Adrenal gland (tissue), 12 donors: Measurements from ENCODE around the gene CA7. TPM values are rescaled to one million over a fixed set of nuclear protein-coding genes. Genes with fewer than 3 reads are reported as not detected.
A peak's percentile ranks its signal among the peaks of the same experiment; 100 is the strongest.

Experiments used
- DNase-seq, 7 donors: peaks; one replicate each; pipeline ENCODE4 v3.0.0-alpha.2; 2019 to 2020
- H3K27ac ChIP-seq, 5 donors: fragments of 200-600 bp; sonication (generic) in 4 of 5; 1 replicate in 3 of 5; 2 replicates in 2 of 5; pipeline versions ENCODE4 v1.5.1 to v1.8.0; 2016 to 2020; ENCODE audit warnings: mild to moderate bottlenecking in 1 of 5
- H3K27me3 ChIP-seq: fragments of 200-600 bp; 2 replicates; pipeline ENCODE4 v1.8.0; 2021
- H3K36me3 ChIP-seq, 2 donors: fragments of 200-600 bp; replicated peaks in 1 of 2; 1 replicate in 1 of 2; 2 replicates in 1 of 2; pipeline versions ENCODE4 v1.5.1 to v1.8.0; 2018 to 2022
- H3K4me1 ChIP-seq, 2 donors: fragments of 200-600 bp; replicated peaks in 1 of 2; 1 replicate in 1 of 2; 2 replicates in 1 of 2; pipeline versions ENCODE4 v1.5.1 to v1.8.0; 2018 to 2021
- H3K4me3 ChIP-seq, 4 donors: fragments of 200-600 bp; sonication (generic) in 3 of 4; one replicate each; pipeline ENCODE4 v1.5.1; 2016 to 2018
- H3K9me3 ChIP-seq, 3 donors: fragments of 200-600 bp; sonication (generic) in 1 of 3; replicated peaks in 1 of 3; 1 replicate in 2 of 3; 2 replicates in 1 of 3; pipeline versions ENCODE4 v1.5.1 to v1.8.0; 2016 to 2021
- CTCF ChIP-seq, 6 experiments: fragments of 450-650 bp in 4 of 6; fragments of 200-600 bp in 2 of 6; sonication (generic) in 1 of 6; IDR thresholded peaks; 1 replicate in 5 of 6; 2 replicates in 1 of 6; pipeline versions ENCODE4 v1.5.1 to v1.8.0; 2016 to 2021; ENCODE audit warnings: antibody characterized with exemption in 6 of 6, mild to moderate bottlenecking in 2 of 6, moderate library complexity in 1 of 6
- POLR2A ChIP-seq, 2 donors: fragments of 450-650 bp; IDR thresholded peaks; one replicate each; pipeline ENCODE4 v1.6.1; 2017; ENCODE audit warnings: antibody characterized with exemption in 2 of 2, mild to moderate bottlenecking in 2 of 2, moderate library complexity in 1 of 2
- WGBS, 4 donors: extraction: QIAGEN DNeasy Blood & Tissue Kit in 2 of 4; methylation state at CpG; one replicate each; pipeline versions ENCODE4 v1.1.5 to v1.1.7; 2013 to 2017; 5-methylcytosine and 5-hydroxymethylcytosine counted together
- intact Hi-C, 2 donors: fragments of 100-400 bp; cut with DNase I; formaldehyde crosslinking; loops; one replicate each; pipeline versions ENCODE4 v1.14.1 to v1.15.0; 2022 to 2023
- polyA plus RNA-seq, 3 donors: library from polyadenylated mRNA; stranded (reverse); fragments of 200-250 nt in 2 of 3; fragments of 350-450 nt in 1 of 3; fragmentation: Illumina TruSeq in 1 of 3; extraction: RNeasy Lipid Tissue Mini Kit (QIAGEN cat#74804) in 1 of 3; gene quantifications; one replicate each; pipeline ENCODE4 v1.2.3, GENCODE V29; 2013 to 2014
- total RNA-seq, 9 donors: library from RNA; depleted of rRNA in 4 of 9; stranded (reverse); fragments of >200 nt in 4 of 9; fragments of 120-200 nt in 1 of 9; fragmentation: NEBNext Ultra II Directional in 1 of 9; extraction: Animal tissue kit (Norgen Biotek cat#: 25700) in 1 of 9; gene quantifications; one replicate each; pipeline versions ENCODE4 v1.1.0 to v1.2.4, GENCODE V29; 2013 to 2023
- donor health status: healthy with polysubstance abuse.
- donor health status: Bipolar disorder and iron deficiency.
- donor health status: DM: yes; HTN: yes; CAD: no.
- donor health status: DM: no; HTN: no; CAD: no.
- donor health status: DM: no; HTN: no; CAD: no.
- donor health status: DM: yes; HTN: yes; CAD: no.

CA7 gene
- total and polyA plus RNA-seq, 12 donors, result not detected

- WGBS, 4 donors, result 66 to 84% (median 83%) methylated on average over 9 to 14 of the region's 14 CpGs
Observed at GRCh38 chr16:66902648-66903543, 58.7 kb downstream of the CA7 start.

More at GRCh38 chr16:66902648-66903543, 58.7 kb downstream of the CA7 start:
- Histone ChIP-seq H3K27me3 (no peaks in the 10 kb centered on the region), H3K27ac (peak overlapping the region in 1 of 5 donors; percentile 18), H3K9me3 (no peaks in the 10 kb centered on the region), H3K4me3 (no peak overlapping the region), H3K36me3 (no peaks in the 10 kb centered on the region), H3K4me1 (peaks cover 20 to 37% of the 10 kb centered on the region in 2 donors)
- DNase-seq, result no peak
- intact Hi-C loops, result no loop called here
- no peak for TF ChIP-seq CTCF (IDR thresholded peaks at IDR 0.05)
- no peak for TF ChIP-seq POLR2A (IDR thresholded peaks at IDR 0.05)

Other genes starting within 250 kb of the CA7 start
- gene CMTM3, start 239.7 kb upstream of the CA7 start, total RNA-seq, result 10 to 100 TPM; 12.2 to 31.8 (median 24.0) TPM
- 10 to 100 TPM in 2 of 3 donors, 1 to 10 TPM in 1; 6.4 to 30.0 (median 25.2) TPM for gene CMTM3, start 239.7 kb upstream of the CA7 start, polyA plus RNA-seq
- 10 to 100 TPM; 14.3 to 35.3 (median 20.9) TPM for gene CMTM4, start 147.7 kb upstream of the CA7 start, total RNA-seq
- 10 to 100 TPM in 1 of 3 donors, 1 to 10 TPM in 2; 9.2 to 10.6 (median 9.5) TPM for gene CMTM4, start 147.7 kb upstream of the CA7 start, polyA plus RNA-seq
- 100 to 1,000 TPM in 4 of 9 donors, 10 to 100 TPM in 5; 61.1 to 234 (median 98.2) TPM for gene DYNC1LI2, start 92.8 kb upstream of the CA7 start, total RNA-seq
- 10 to 100 TPM; 39.3 to 92.6 (median 74.3) TPM for gene DYNC1LI2, start 92.8 kb upstream of the CA7 start, polyA plus RNA-seq
- gene TERB1, start 42.8 kb upstream of the CA7 start, total RNA-seq, result under 1 TPM in 1 of 9 donors, not detected in 8; 0.06 TPM
- gene TERB1, start 42.8 kb upstream of the CA7 start, polyA plus RNA-seq, result not detected
- gene NAE1, start 13.4 kb upstream of the CA7 start, total RNA-seq, result 10 to 100 TPM; 30.9 to 94.7 (median 51.2) TPM
- gene NAE1, start 13.4 kb upstream of the CA7 start, polyA plus RNA-seq, result 10 to 100 TPM; 43.7 to 62.8 (median 49.6) TPM
- gene PDP2, start 36.1 kb downstream of the CA7 start, total RNA-seq, result 10 to 100 TPM in 8 of 9 donors, 1 to 10 TPM in 1; 3.6 to 27.8 (median 14.0) TPM
- 10 to 100 TPM in 1 of 3 donors, 1 to 10 TPM in 2; 1.3 to 12.1 (median 2.7) TPM for gene PDP2, start 36.1 kb downstream of the CA7 start, polyA plus RNA-seq
- under 1 TPM in 1 of 9 donors, not detected in 8; 0.69 TPM for gene CDH16, start 74.5 kb downstream of the CA7 start, total RNA-seq
- not detected for gene CDH16, start 74.5 kb downstream of the CA7 start, polyA plus RNA-seq
- gene RRAD, start 81.1 kb downstream of the CA7 start, total RNA-seq, result 10 to 100 TPM in 5 of 9 donors, 1 to 10 TPM in 3, under 1 TPM in 1; 0.22 to 46.1 (median 10.5) TPM
- gene RRAD, start 81.1 kb downstream of the CA7 start, polyA plus RNA-seq, result 10 to 100 TPM in 2 of 3 donors, under 1 TPM in 1; 0.66 to 52.5 (median 15.6) TPM
- 100 to 1,000 TPM in 3 of 9 donors, 10 to 100 TPM in 6; 80.7 to 177 (median 94.7) TPM for gene CIAO2B, start 90.0 kb downstream of the CA7 start, total RNA-seq
- gene CIAO2B, start 90.0 kb downstream of the CA7 start, polyA plus RNA-seq, result 100 to 1,000 TPM; 137 to 258 (median 141) TPM
- 100 to 1,000 TPM in 1 of 9 donors, 10 to 100 TPM in 8; 25.6 to 133 (median 87.5) TPM for gene CES2, start 91.1 kb downstream of the CA7 start, total RNA-seq
- gene CES2, start 91.1 kb downstream of the CA7 start, polyA plus RNA-seq, result 100 to 1,000 TPM in 1 of 3 donors, 10 to 100 TPM in 2; 28.8 to 119 (median 57.8) TPM
- 1 to 10 TPM in 5 of 9 donors, under 1 TPM in 3, not detected in 1; 0.23 to 1.7 (median 1.2) TPM for gene CES3, start 116.9 kb downstream of the CA7 start, total RNA-seq
- under 1 TPM; 0.22 to 0.67 (median 0.48) TPM for gene CES3, start 116.9 kb downstream of the CA7 start, polyA plus RNA-seq
- gene CES4A, start 144.2 kb downstream of the CA7 start, total RNA-seq, result 10 to 100 TPM in 7 of 9 donors, 1 to 10 TPM in 2; 4.4 to 31.0 (median 15.6) TPM
- 100 to 1,000 TPM in 1 of 3 donors, 10 to 100 TPM in 1, 1 to 10 TPM in 1; 7.0 to 127 (median 80.3) TPM for gene CES4A, start 144.2 kb downstream of the CA7 start, polyA plus RNA-seq
- gene CBFB, start 184.7 kb downstream of the CA7 start, total RNA-seq, result 10 to 100 TPM; 19.3 to 41.2 (median 31.5) TPM
- gene CBFB, start 184.7 kb downstream of the CA7 start, polyA plus RNA-seq, result 10 to 100 TPM; 13.0 to 20.9 (median 13.5) TPM